Osteocyte (in vitro differentiated cells): ENCODE results near the gene PKN3. TPM values are rescaled to one million over a fixed set of nuclear protein-coding genes. Genes with fewer than 3 reads are reported as not detected.
"Not testable (repeated sequence)": the region's sequence is repeated elsewhere in the genome, so short reads cannot be mapped to it uniquely, and the experiment has no call there.

Source experiments
- DNase-seq: peaks from one replicate; pipeline ENCODE4 v3.0.0; 2021; ENCODE audit warnings: mixed read lengths; ENCODE audit not compliant: unreplicated experiment; ENCODE audit errors: extremely low spot score
- H3K27ac Mint-ChIP-seq: one replicate; pipeline ENCODE4 v1.8.0; 2021; ENCODE audit warnings: mild to moderate bottlenecking, mixed read lengths; ENCODE audit not compliant: unreplicated experiment
- H3K27me3 Mint-ChIP-seq: one replicate; pipeline ENCODE4 v1.8.0; 2021; ENCODE audit warnings: mixed read lengths; ENCODE audit not compliant: unreplicated experiment
- H3K36me3 Mint-ChIP-seq: one replicate; pipeline ENCODE4 v1.8.0; 2021; ENCODE audit warnings: mixed read lengths; ENCODE audit not compliant: unreplicated experiment
- H3K4me1 Mint-ChIP-seq: one replicate; pipeline ENCODE4 v1.8.0; 2021; ENCODE audit warnings: mixed read lengths; ENCODE audit not compliant: unreplicated experiment
- H3K4me3 Mint-ChIP-seq: one replicate; pipeline ENCODE4 v1.8.0; 2021; ENCODE audit warnings: mild to moderate bottlenecking, moderate library complexity, mixed read lengths; ENCODE audit not compliant: unreplicated experiment
- H3K9me3 Mint-ChIP-seq: one replicate; pipeline ENCODE4 v1.8.0; 2021; ENCODE audit warnings: mixed read lengths; ENCODE audit not compliant: unreplicated experiment
- total RNA-seq: library from RNA; stranded (reverse); gene quantifications from 2 replicates; pipeline ENCODE4 v1.2.1, GENCODE V29; 2021
- TF ChIP-seq, protein P1 (sequence below): fragments of 200-600 bp; sonication (generic); IDR thresholded peaks from 2 replicates; pipeline ENCODE4 v1.5.0; 2021; ENCODE audit warnings: antibody characterized with exemption, mild to moderate bottlenecking, moderate library complexity

The PKN3 gene
- total RNA-seq, 1 donor from 2014 or later = 7.5 TPM

- H3K4me3 Mint-ChIP-seq = no peak overlapping the region
Observed at GRCh38 chr9:128657796-128658195, 44.5 kb upstream of the PKN3 start.

DNA sequence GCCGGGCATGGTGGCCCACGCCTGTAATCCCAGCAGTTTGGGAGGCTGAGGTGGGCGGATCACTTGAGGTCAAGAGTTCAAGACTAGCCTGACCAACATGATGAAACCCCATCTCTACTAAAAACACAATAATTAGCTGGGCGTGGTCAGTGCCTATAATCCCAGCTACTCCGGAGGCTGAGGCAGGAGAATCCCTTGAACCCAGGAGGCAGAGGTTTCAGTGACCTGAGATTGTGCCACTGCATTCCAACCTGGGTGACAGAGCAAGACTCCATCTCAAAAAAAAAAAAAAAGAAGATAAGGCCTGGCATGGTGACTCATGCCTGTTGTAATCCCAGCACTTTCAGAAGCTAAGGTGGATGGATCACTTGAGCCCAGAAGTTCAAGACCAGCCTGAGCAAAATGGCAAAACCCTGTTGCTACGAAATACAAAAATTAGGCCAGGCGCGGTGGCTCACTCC lies 35.8 kb upstream of the PKN3 start:
- DNase-seq, H3K9me3 Mint-ChIP-seq, H3K27me3 Mint-ChIP-seq, H3K27ac Mint-ChIP-seq, H3K4me1 Mint-ChIP-seq, H3K36me3 Mint-ChIP-seq, H3K4me3 Mint-ChIP-seq: not testable (repeated sequence)

More at GRCh38 chr9:128657796-128658195, 44.5 kb upstream of the PKN3 start:
- Mint-ChIP-seq H3K27me3 (no peaks in the 10 kb centered on the region), H3K4me1 (peaks cover 20% of the 10 kb centered on the region), H3K27ac (peak overlapping the region; percentile 100), H3K9me3 (no peaks in the 10 kb centered on the region), H3K36me3 (peaks cover 5% of the 10 kb centered on the region)
- no peak for DNase-seq
- TF ChIP-seq, protein P1, sequence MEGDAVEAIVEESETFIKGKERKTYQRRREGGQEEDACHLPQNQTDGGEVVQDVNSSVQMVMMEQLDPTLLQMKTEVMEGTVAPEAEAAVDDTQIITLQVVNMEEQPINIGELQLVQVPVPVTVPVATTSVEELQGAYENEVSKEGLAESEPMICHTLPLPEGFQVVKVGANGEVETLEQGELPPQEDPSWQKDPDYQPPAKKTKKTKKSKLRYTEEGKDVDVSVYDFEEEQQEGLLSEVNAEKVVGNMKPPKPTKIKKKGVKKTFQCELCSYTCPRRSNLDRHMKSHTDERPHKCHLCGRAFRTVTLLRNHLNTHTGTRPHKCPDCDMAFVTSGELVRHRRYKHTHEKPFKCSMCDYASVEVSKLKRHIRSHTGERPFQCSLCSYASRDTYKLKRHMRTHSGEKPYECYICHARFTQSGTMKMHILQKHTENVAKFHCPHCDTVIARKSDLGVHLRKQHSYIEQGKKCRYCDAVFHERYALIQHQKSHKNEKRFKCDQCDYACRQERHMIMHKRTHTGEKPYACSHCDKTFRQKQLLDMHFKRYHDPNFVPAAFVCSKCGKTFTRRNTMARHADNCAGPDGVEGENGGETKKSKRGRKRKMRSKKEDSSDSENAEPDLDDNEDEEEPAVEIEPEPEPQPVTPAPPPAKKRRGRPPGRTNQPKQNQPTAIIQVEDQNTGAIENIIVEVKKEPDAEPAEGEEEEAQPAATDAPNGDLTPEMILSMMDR = no peak

GRCh38 chr9:128669786-128670185 lies 32.5 kb upstream of the PKN3 start:
- no peaks in the 10 kb centered on the region for H3K36me3 Mint-ChIP-seq
- TF ChIP-seq, protein P1 = no peak
- H3K27me3 Mint-ChIP-seq = no peaks in the 10 kb centered on the region
- H3K4me1 Mint-ChIP-seq = no peaks in the 10 kb centered on the region
- no peaks in the 10 kb centered on the region for H3K9me3 Mint-ChIP-seq
- H3K27ac Mint-ChIP-seq = no peak overlapping the region
- H3K4me3 Mint-ChIP-seq = no peak overlapping the region
- DNase-seq = no peak

- H3K4me3 Mint-ChIP-seq = no peak overlapping the region
- H3K27me3 Mint-ChIP-seq = no peaks in the 10 kb centered on the region
- no peaks in the 10 kb centered on the region for H3K36me3 Mint-ChIP-seq
- no peak for DNase-seq
- no peaks in the 10 kb centered on the region for H3K9me3 Mint-ChIP-seq
- H3K4me1 Mint-ChIP-seq = no peaks in the 10 kb centered on the region
- TF ChIP-seq, protein P1 = no peak
- H3K27ac Mint-ChIP-seq = no peak overlapping the region
Observed at GRCh38 chr9:128675382-128675781, 26.9 kb upstream of the PKN3 start.

DNA sequence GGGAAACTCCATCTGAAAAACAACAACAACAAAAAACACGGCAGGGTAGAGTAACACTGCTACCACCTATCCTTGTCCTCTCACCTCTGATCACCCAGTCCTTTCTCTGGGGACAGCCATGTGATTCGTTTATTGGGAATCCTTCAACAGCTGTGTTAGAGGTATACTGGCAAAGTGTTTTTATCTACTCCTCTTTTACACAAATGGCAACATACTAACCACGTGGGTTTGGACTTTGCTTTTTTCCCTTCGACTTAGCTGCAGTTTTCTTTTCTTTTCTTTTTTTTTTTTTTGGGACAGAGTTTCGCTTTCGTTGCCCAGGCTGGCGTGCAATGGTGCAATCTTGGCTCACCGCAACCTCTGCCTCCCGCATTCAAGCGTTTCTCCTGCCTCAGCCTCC lies 24.5 kb upstream of the PKN3 start:
- TF ChIP-seq, protein P1 = no peak
- Mint-ChIP-seq H3K4me1 (no peaks in the 10 kb centered on the region), H3K4me3 (no peak overlapping the region), H3K27ac (no peak overlapping the region), H3K36me3 (no peaks in the 10 kb centered on the region), H3K27me3 (no peaks in the 10 kb centered on the region), H3K9me3 (no peaks in the 10 kb centered on the region)
- DNase-seq = no peak
